Spleen (tissue), 7 donors: ENCODE data around the gene FOXQ1.

Experiments
- CTCF ChIP-seq, 11 experiments: fragments of 200-600 bp in 7 of 11; fragments of 450-650 bp in 4 of 11; sonication (generic) in 4 of 11; IDR thresholded peaks in 8 of 11; conservative IDR thresholded peaks in 3 of 11; 1 replicate in 7 of 11; 2 replicates in 4 of 11; pipeline versions ENCODE4 v1.4.0 to v1.8.0; 2016 to 2021; ENCODE audit warnings: antibody characterized with exemption in 11 of 11, inconsistent platforms in 4 of 11, mild to moderate bottlenecking in 1 of 11
- POLR2A ChIP-seq, 3 donors: fragments of 450-650 bp; IDR thresholded peaks; one replicate each; pipeline ENCODE4 v1.5.1; 2017; ENCODE audit warnings: antibody characterized with exemption in 3 of 3, mild to moderate bottlenecking in 1 of 3
- POLR2AphosphoS5 ChIP-seq, 3 donors: sonication (generic); formaldehyde crosslinking; IDR thresholded peaks; one replicate each; pipeline ENCODE4 v1.5.1; 2017; ENCODE audit warnings: antibody characterized with exemption in 3 of 3
- donor health status: DM: no; HTN: no; CAD: no; lungs with moderate emphysema.
- donor health status: DM: no; HTN: no; CAD: no.
- donor health status: DM: no; HTN: no; CAD: no.

- TF ChIP-seq CTCF (IDR thresholded peaks at IDR 0.05 in 8 of 11, conservative IDR thresholded peaks at IDR 0.05 in 3 of 11) (no peak), POLR2AphosphoS5 (IDR thresholded peaks at IDR 0.05) (no peak), POLR2A (IDR thresholded peaks at IDR 0.05) (no peak)
Observed at GRCh38 chr6:1280666-1281300, 31.1 kb upstream of the FOXQ1 start.
